Suprapubic skin (tissue), 4 donors: Measurements from ENCODE around the gene GHRH. TPM values are rescaled to one million over a fixed set of nuclear protein-coding genes. Genes with fewer than 3 reads are reported as not detected.

Experiments
- DNase-seq, 2 donors: peaks; one replicate each; pipeline ENCODE4 v3.0.0-alpha.2; 2019; ENCODE audit warnings: low spot score in 2 of 2
- H3K27ac ChIP-seq: fragments of 200-600 bp; sonication (generic); one replicate; pipeline ENCODE4 v1.5.1; 2019
- H3K27me3 ChIP-seq: fragments of 200-600 bp; sonication (generic); one replicate; pipeline ENCODE4 v1.5.1; 2019
- H3K36me3 ChIP-seq: fragments of 200-600 bp; sonication (generic); one replicate; pipeline ENCODE4 v1.5.1; 2019
- H3K4me1 ChIP-seq: fragments of 200-600 bp; sonication (generic); one replicate; pipeline ENCODE4 v1.5.1; 2019
- H3K4me3 ChIP-seq: fragments of 200-600 bp; sonication (generic); one replicate; pipeline ENCODE4 v1.5.1; 2019; ENCODE audit warnings: mild to moderate bottlenecking
- H3K9me3 ChIP-seq: fragments of 200-600 bp; sonication (generic); one replicate; pipeline ENCODE4 v1.5.1; 2019
- EP300 ChIP-seq: sonication (generic); formaldehyde crosslinking; IDR thresholded peaks from one replicate; pipeline ENCODE4 v1.6.1; 2017; ENCODE audit warnings: antibody characterized with exemption
- POLR2A ChIP-seq, 2 donors: fragments of 450-650 bp; IDR thresholded peaks; one replicate each; pipeline ENCODE4 v1.6.1; 2017; ENCODE audit warnings: antibody characterized with exemption in 2 of 2, mild to moderate bottlenecking in 2 of 2, moderate library complexity in 2 of 2
- POLR2AphosphoS5 ChIP-seq, 3 donors: sonication (generic); formaldehyde crosslinking; IDR thresholded peaks; one replicate each; pipeline ENCODE4 v1.6.1; 2017; ENCODE audit warnings: antibody characterized with exemption in 3 of 3
- WGBS: methylation state at CpG from one replicate; pipeline ENCODE4 v1.1.5; 2018; 5-methylcytosine and 5-hydroxymethylcytosine counted together
- total RNA-seq, 4 donors: library from RNA; depleted of rRNA; stranded (reverse); fragments of >200 nt; gene quantifications; one replicate each; pipeline ENCODE4 v1.1.0, GENCODE V29; 2016
- TF ChIP-seq, protein P1 (sequence below), 2 donors: fragments of 200-600 bp in 1 of 2; fragments of 450-650 bp in 1 of 2; sonication (generic) in 1 of 2; IDR thresholded peaks; one replicate each; pipeline ENCODE4 v1.5.1; 2016 to 2019; ENCODE audit warnings: antibody characterized with exemption in 2 of 2, mild to moderate bottlenecking in 1 of 2, moderate library complexity in 1 of 2

GHRH gene
- total RNA-seq, 4 donors from 2014 or later: not detected

DNA sequence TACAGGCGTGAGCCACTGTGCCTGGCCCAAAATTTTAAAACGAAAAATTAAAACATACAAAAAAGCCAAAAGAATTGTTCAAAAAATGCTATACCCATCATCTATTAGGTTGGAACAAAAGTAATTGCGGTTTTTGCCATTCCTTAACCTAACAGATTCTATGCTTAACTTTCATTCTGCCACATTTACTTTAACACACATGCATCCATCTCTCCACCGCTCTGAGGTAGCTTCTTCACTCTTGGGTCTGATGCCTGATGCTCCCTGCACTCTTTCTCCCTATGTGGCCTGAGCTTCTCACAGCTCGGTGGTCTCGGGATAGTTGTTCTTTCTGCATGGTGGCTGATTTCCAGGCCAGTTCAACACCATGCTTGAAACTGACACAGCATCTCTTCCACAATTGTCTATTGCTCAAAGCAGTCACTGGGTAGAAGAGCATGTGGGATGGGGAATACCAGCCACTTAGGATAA is 23.1 kb upstream of the GHRH start:
- Histone ChIP-seq H3K27me3 (no peaks in the 10 kb centered on the region), H3K4me1 (peaks cover 10% of the 10 kb centered on the region), H3K27ac (no peak overlapping the region), H3K4me3 (no peak overlapping the region), H3K9me3 (no peaks in the 10 kb centered on the region), H3K36me3 (no peaks in the 10 kb centered on the region)
- WGBS: 90% methylated on average over 6 of the region's 6 CpGs
- DNase-seq: no peak
- TF ChIP-seq POLR2A (IDR thresholded peaks at IDR 0.05): no peak
- TF ChIP-seq, protein P1, sequence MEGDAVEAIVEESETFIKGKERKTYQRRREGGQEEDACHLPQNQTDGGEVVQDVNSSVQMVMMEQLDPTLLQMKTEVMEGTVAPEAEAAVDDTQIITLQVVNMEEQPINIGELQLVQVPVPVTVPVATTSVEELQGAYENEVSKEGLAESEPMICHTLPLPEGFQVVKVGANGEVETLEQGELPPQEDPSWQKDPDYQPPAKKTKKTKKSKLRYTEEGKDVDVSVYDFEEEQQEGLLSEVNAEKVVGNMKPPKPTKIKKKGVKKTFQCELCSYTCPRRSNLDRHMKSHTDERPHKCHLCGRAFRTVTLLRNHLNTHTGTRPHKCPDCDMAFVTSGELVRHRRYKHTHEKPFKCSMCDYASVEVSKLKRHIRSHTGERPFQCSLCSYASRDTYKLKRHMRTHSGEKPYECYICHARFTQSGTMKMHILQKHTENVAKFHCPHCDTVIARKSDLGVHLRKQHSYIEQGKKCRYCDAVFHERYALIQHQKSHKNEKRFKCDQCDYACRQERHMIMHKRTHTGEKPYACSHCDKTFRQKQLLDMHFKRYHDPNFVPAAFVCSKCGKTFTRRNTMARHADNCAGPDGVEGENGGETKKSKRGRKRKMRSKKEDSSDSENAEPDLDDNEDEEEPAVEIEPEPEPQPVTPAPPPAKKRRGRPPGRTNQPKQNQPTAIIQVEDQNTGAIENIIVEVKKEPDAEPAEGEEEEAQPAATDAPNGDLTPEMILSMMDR (IDR thresholded peaks at IDR 0.05): no peak
- no peak for TF ChIP-seq EP300
- no peak for TF ChIP-seq POLR2AphosphoS5 (IDR thresholded peaks at IDR 0.05)

DNA sequence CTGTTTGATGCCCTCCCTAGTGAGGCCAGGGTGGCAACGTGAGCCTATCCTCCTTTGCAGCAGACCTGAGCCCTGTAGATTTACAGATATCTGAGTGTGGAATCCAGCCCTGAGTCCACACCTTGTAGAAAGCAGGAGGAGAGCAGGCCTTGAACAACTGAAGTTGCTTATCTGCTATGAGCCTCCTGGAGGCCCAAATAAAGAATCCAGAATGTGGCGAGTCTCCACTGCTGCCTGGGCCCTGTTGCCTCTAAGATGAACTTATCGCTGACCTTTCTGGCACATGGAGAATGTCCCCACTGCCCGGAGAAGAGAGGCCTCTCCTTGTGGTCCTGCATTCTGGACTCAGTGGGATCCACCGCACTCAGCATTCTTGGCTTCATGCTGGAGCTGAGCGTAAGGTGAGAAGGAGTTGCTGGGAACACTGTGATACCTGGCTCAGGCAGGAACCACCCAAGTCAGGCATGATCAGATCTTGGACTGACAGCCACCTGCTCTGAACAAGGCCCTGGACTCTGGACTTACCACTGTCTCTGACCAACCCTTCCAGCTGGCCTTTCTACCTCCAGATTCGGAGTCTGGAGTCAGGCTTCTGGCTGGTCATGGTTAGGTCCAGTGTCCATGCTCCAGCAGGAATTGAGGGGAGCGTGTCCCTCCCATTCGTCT is 22.0 kb upstream of the GHRH start:
- H3K36me3 ChIP-seq: no peaks in the 10 kb centered on the region
- no peaks in the 10 kb centered on the region for H3K27me3 ChIP-seq
- no peaks in the 10 kb centered on the region for H3K9me3 ChIP-seq
- DNase-seq: no peak
- H3K4me1 ChIP-seq: peaks cover 16% of the 10 kb centered on the region
- H3K4me3 ChIP-seq: no peak overlapping the region
- H3K27ac ChIP-seq: no peak overlapping the region
- no peak for TF ChIP-seq EP300
- TF ChIP-seq POLR2AphosphoS5 (IDR thresholded peaks at IDR 0.05): no peak
- TF ChIP-seq, protein P1 (IDR thresholded peaks at IDR 0.05): no peak
- TF ChIP-seq POLR2A (IDR thresholded peaks at IDR 0.05): no peak
- 87% methylated on average over 7 of the region's 9 CpGs for WGBS

DNA sequence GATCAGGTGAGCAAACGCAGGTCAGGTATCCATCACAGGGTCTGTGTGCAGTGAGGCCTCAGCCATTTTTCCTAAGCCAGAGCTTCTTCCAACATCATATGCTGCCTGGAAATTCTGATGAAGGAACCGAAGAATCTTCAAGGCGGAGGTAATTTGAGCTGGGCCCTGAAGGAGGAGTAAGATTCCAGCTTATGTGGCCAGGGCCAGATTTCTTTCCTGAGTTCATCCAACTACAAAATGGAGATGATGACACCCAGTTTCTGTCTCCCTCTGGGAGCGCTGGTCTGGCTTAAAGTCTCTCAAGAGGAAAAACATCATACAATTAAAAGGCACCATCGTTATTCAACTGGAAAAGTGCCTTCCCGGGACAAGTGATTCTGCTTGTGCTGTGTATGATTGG is 20.9 kb upstream of the GHRH start:
- Histone ChIP-seq H3K36me3 (no peaks in the 10 kb centered on the region), H3K9me3 (no peaks in the 10 kb centered on the region), H3K27ac (no peak overlapping the region), H3K4me1 (peaks cover 10% of the 10 kb centered on the region), H3K27me3 (no peaks in the 10 kb centered on the region), H3K4me3 (no peak overlapping the region)
- WGBS: 59% methylated on average over 6 of the region's 6 CpGs
- TF ChIP-seq POLR2AphosphoS5 (IDR thresholded peaks at IDR 0.05) (no peak), POLR2A (IDR thresholded peaks at IDR 0.05) (no peak), EP300 (no peak)
- TF ChIP-seq, protein P1 (IDR thresholded peaks at IDR 0.05): peak; percentile 8 to 25
- no peak for DNase-seq

DNA sequence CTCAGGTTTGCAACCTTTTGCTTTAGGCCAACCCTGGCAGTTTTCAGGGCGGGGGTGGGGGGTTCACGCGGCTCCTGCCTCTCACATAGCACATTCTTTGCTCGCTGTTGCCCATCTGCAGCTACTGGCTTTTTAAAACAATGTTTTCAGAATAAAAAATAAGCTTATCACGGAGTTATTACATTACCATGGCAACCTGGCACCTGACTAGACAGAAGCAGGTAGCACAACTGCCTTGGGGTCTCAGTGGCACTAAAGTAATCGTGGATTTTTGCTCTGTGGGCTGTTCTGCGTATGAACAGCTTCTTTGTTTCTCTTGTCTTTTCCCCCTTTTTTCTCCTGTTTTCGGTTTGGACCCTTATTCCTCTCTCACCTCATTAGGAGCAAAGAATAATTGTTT is 18.8 kb upstream of the GHRH start:
- TF ChIP-seq, protein P1 (IDR thresholded peaks at IDR 0.05): no peak
- TF ChIP-seq POLR2A (IDR thresholded peaks at IDR 0.05) (no peak), POLR2AphosphoS5 (IDR thresholded peaks at IDR 0.05) (no peak), EP300 (no peak)
- no peak for DNase-seq

DNA sequence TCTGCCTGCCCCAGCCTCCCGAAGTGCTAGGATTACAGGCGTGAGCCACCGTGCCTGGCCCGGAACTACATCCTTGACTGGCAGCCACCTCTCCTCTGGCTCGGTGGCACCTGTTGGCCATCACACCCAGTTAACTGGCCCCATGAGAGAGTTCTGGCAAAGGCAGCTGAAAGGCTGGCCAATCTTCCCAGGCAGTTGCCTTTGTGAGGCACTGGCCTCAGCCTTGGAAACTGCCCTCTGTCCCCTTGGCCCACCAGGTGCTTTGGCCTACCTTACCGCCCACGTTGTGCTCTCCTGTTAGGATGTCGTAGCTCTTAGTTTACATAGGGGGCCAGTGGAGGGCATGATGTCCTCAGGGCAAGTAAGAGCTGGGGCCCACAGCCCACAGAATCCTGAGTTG is 18.2 kb upstream of the GHRH start:
- H3K4me1 ChIP-seq: peaks cover 22% of the 10 kb centered on the region
- H3K4me3 ChIP-seq: no peak overlapping the region
- H3K27me3 ChIP-seq: no peaks in the 10 kb centered on the region
- DNase-seq: no peak
- WGBS: 50% methylated on average over 6 of the region's 8 CpGs
- H3K9me3 ChIP-seq: no peaks in the 10 kb centered on the region
- no peak overlapping the region for H3K27ac ChIP-seq
- no peaks in the 10 kb centered on the region for H3K36me3 ChIP-seq
- TF ChIP-seq EP300 (no peak), POLR2AphosphoS5 (IDR thresholded peaks at IDR 0.05) (no peak), POLR2A (IDR thresholded peaks at IDR 0.05) (no peak)
- TF ChIP-seq, protein P1 (IDR thresholded peaks at IDR 0.05): no peak

More for the DNA sequence above, 18.8 kb upstream of the GHRH start:
- peaks cover 22% of the 10 kb centered on the region for H3K4me1 ChIP-seq
- H3K4me3 ChIP-seq: no peak overlapping the region
- no peaks in the 10 kb centered on the region for H3K36me3 ChIP-seq
- WGBS: 77% methylated on average over 8 of the region's 8 CpGs
- H3K9me3 ChIP-seq: no peaks in the 10 kb centered on the region
- H3K27me3 ChIP-seq: no peaks in the 10 kb centered on the region
- H3K27ac ChIP-seq: no peak overlapping the region
